Measurements from ENCODE around the gene HS3ST4.

The HS3ST4 gene

DNA sequence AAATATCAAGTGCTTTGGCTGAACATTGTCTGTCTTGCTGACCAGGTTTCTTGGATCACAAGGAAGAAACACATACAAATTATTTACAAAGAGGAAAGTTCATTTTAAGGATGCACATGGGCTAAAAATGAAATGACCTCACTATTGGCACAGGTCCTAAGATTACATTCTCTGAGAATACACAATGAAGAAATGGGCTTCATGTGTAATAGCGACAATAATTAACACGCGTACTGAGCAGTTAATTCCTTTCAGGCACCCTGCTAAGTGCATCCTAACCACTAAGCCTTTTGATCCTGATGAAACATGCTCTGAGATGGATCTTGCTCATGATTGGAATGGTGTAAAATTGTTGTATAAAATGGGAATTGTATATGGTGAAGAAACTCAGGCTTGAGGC lies 429.0 kb downstream of the HS3ST4 start:
- DNase-seq, result no peak

- no peak for DNase-seq
Measured at GRCh38 chr16:26128296-26128695, 436.5 kb downstream of the HS3ST4 start.

GRCh38 chr16:26129997-26130396 lies 438.2 kb downstream of the HS3ST4 start:
- DNase-seq, result no peak

DNA sequence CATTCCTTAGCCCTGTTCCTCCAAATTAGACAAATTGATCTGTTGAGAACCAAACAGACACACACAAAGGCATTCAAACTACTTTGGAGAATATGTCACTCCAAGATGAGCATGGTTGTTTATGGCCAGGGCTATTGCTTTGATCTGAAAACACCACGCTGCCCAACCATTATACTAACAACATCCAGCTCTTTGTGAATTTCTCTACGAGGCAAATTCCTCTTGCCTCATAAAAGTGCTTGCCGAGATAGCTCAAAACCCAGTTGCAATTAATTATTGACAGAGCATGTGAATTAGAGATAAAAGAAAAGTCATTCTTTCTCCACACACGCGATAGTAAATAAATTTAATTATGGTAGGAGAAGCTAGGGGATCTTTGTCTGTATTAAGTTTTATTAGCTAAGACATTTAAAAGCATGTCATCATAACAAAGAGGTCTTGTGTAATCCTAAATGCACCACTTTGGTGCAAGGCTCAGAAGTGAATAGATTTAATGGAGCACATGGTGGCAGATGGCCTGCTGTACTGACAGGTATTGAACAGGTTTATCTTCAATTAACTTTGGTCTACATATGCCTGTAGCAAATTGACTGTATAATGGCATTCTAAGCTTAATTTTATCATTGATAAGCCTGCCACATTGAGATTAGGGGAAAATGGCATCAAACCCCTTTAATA lies 441.8 kb downstream of the HS3ST4 start:
- DNase-seq, result no peak

GRCh38 chr16:26134588-26134987 lies 442.8 kb downstream of the HS3ST4 start:
- no peak for DNase-seq

- DNase-seq, result no peak
Measured at GRCh38 chr16:26137956-26138355, 446.2 kb downstream of the HS3ST4 start.

DNA sequence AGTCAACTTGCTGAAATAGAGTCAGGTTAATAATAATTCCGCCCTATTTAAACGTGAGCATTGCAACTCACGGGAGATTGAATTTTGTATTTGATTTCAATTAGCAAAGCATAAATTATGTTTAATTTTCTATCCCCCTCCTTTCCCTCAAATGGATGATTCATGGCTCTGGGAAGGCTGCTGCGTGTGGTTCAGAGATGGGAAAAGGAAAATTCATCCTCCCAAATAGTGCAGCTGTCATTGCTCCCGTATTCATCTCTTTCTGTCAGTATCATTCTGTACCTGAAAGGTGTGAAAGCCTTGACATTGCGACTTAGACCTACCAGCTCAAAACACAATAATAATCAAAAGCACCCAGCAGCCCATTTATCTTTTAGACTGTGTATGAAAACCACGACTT lies 447.3 kb downstream of the HS3ST4 start:
- no peak for DNase-seq

GRCh38 chr16:26139884-26140283 lies 448.1 kb downstream of the HS3ST4 start:
- DNase-seq, result no peak

DNA sequence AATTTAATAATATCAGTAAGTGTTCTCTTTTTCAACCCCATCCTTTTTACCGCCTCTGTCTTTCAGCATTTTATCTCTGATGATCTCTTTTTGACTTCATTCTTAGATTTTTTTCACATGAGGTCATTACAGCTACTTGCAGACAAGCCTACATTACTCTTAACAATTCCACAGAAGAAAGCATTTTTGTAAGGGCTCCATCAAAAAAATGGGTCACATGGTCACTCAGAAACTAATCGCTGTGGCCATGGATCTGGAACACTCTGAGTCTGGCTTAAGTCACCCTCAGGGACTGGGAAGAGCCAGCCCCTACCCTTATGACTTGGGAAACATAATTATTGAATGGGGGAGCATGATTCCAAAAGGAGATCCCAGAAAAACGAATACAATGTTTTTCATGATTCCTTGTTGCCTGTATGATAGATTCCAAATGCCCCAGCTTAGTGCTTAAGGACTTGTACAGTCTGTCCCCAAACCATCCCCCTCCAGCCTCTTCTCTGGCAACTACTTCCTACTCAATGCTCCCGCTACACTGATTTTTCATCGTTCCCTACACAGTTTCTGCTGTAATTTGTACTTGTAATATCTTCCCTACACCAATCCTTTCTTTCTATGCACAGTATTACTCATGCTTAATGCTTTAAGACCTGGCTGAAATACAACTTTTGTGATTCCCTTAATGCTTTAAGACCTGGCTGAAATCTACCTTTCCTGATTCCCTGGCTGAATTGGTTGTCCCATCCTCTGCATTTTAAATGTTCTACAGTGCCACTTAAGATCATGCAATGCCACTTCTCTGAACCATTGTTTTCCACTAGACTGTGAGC lies 457.8 kb downstream of the HS3ST4 start:
- no peak for DNase-seq

GRCh38 chr16:26155221-26155620 lies 463.5 kb downstream of the HS3ST4 start:
- no peak for DNase-seq

DNA sequence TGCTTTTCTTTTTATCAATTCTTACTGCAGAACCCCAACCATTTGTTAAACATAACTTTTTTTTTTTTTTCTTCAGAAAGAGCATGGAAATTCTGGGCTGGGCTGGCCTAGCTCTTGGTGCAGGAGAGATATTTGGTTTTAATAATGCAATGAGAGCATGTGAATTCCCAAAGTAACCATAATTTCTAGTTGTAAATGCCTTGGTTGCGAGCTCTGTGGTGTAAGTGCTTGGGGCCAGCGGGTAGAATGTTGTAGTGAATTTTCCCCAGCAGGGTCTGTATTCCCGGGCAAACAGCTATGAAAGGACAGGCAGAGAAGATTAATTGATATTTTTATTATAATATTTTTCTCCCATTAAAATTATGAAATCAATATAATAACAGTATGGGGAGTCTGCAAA lies 465.6 kb downstream of the HS3ST4 start:
- DNase-seq, result no peak

DNA sequence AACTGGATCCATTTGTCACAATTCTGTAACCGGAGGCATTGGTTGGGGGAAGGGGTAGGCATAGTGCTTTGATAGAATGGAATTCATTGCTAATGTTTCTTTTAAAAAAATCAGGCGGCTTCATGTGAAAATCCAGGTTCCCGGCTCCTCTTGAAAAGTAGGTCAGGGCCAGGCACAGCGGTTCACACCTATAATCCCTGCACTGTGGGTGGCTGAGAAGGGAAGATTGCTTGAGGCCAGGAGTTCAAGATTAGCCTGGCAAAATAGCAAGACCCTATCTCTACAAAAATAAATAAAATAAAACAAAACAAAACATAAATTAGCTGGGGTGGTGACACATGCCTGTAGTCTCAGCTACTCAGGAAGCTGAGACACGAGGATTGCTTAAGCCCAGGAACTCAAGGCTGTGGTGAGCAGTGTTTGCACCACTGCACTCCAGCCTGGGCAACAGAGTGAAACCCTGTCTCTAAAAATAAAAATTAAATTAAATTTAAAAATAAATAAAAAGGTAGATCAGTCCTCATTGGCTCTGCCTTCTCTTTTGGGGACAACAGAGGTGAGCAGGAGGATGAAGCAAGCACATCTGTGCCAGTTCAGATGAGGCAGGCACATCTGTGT lies 466.5 kb downstream of the HS3ST4 start:
- DNase-seq, result no peak

DNA sequence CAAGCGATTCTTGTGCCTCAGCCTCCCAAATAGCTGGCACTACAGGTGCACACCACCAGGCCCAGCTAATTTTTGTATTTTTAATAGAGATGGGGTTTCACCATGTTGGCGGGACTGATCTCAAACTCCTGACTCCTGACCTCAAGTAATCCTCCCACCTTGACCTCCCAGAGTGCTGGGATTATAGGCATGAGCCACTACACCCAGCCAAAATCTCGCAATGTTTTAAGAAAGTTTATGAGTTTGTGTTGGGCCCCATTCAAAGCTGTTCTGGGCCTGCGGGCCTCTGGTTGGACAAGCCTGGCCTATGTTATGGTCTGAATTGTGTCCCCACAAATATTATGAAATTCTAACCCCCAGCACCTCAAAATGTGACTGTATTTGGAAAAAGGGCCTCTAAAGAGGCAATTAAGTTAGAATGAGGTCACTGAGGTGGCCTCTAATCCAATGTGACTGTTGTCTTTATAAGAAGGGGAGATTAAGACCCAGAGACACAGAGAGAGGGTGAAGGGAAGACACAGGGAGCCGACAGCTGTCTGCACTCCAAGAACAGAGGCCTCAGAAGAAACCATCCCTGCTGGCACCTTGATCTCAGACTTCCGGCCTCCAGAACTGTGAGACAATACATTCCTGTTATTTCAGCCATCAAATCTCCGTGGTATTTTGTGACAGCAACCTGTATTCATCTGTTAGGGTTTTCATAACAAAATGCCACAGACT lies 469.9 kb downstream of the HS3ST4 start:
- DNase-seq, result no peak

DNA sequence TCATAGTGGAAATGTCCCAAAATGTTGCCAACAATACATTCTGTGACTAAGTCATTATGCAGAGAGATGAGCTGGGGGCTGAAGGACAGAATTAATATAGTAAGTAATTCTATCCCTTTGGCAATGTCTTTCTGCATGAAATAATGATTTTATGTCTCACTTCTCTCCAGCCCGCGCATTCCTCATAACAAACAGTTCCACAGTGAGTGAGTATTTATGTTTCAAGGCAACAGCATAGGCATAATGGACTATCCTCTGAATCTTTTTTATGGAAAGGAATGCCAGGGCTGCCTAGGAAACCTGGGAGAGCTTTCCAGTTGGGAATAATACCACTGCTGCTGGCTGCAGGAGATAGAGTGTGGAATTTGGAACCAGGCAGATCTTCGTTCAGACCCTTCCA lies 477.7 kb downstream of the HS3ST4 start:
- DNase-seq, result no peak

- no peak for DNase-seq
Measured at GRCh38 chr16:26175944-26176343, 484.2 kb downstream of the HS3ST4 start.

- DNase-seq, result no peak
Measured at GRCh38 chr16:26177438-26177837, 485.7 kb downstream of the HS3ST4 start.

GRCh38 chr16:26178298-26178697 lies 486.5 kb downstream of the HS3ST4 start:
- DNase-seq, result no peak

DNA sequence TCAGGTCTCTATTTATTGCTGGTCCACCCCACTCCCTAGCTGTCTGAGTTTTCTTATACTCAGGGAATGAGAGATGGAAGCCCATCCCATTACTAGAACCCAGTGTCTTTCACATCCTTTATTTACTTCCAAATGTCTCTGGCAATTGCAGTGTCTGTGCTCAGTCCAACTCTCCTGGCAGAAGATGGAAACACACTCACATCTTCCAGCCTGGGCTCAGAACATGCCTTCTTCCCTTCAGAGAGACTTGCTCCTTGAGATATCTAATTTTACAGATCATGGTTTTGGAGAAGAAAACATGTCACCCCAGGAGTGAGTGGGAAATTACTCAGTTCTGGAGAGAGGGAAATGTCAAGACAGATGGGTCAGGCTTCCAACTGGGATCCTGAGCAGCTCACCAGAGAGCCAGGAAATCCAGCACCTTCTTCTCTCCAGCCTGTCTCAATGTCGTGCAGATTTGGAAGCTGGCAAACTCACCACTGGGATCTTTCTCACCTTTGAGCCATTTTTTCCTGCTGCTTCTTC lies 494.4 kb downstream of the HS3ST4 start:
- DNase-seq, result no peak
